ENCODE measurements around the gene SAMD3.

DNA sequence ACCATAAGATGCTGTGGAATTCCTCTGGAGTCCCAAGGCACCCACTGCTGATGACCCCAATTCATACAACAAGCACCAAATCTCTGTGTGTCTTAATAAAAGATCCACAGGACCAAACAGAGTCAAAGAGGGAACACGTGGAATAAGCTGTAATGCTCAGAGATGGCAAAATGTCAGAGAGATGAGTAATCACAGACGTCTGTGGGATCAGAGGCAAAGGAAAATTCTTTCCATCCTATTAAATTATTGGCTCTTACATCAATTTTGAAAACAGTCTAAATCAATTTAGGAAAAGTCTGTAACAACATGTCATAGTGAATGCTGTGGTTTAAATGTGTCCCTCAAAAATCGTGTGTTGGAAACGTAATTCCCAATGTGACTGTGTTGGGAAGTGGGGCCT lies 17.5 kb upstream of the SAMD3 start:
- TF ChIP-seq, protein P1, sequence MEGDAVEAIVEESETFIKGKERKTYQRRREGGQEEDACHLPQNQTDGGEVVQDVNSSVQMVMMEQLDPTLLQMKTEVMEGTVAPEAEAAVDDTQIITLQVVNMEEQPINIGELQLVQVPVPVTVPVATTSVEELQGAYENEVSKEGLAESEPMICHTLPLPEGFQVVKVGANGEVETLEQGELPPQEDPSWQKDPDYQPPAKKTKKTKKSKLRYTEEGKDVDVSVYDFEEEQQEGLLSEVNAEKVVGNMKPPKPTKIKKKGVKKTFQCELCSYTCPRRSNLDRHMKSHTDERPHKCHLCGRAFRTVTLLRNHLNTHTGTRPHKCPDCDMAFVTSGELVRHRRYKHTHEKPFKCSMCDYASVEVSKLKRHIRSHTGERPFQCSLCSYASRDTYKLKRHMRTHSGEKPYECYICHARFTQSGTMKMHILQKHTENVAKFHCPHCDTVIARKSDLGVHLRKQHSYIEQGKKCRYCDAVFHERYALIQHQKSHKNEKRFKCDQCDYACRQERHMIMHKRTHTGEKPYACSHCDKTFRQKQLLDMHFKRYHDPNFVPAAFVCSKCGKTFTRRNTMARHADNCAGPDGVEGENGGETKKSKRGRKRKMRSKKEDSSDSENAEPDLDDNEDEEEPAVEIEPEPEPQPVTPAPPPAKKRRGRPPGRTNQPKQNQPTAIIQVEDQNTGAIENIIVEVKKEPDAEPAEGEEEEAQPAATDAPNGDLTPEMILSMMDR (conservative IDR thresholded peaks at IDR 0.05; ENCODE audit: low read length): no peak
- no peak for TF ChIP-seq EZH2phosphoT487 (IDR thresholded peaks at IDR 0.05; ENCODE audit: borderline replicate concordance, low read depth, low read length)

Measured in OCI-LY7 (cell line).